Lower lobe of right lung (tissue), 2 donors: ENCODE results near the gene EPB41L3. TPM values are rescaled to one million over a fixed set of nuclear protein-coding genes. Genes with fewer than 3 reads are reported as not detected.
"Not testable (repeated sequence)": the region's sequence is repeated elsewhere in the genome, so short reads cannot be mapped to it uniquely, and the experiment has no call there.

Experiments used
- ATAC-seq, 2 donors: fragments of 200-7000 bp; cut with Tn5 transposase; one replicate each; pipeline ENCODE4 v1.9.1; 2020 to 2022; ENCODE audit warnings: mild to moderate bottlenecking in 2 of 2, moderate library complexity in 2 of 2
- DNase-seq: peaks from one replicate; pipeline ENCODE4 v3.0.0-alpha.2; 2020
- H3K27ac ChIP-seq: fragments of 200-600 bp; one replicate; pipeline ENCODE4 v1.8.0; 2022
- H3K27me3 ChIP-seq: fragments of 200-600 bp; one replicate; pipeline ENCODE4 v1.8.0; 2022; ENCODE audit warnings: low read depth
- H3K36me3 ChIP-seq: fragments of 200-600 bp; one replicate; pipeline ENCODE4 v1.8.0; 2022; ENCODE audit warnings: mild to moderate bottlenecking
- H3K4me1 ChIP-seq: fragments of 200-600 bp; one replicate; pipeline ENCODE4 v1.8.0; 2022
- H3K4me3 ChIP-seq: fragments of 200-600 bp; one replicate; pipeline ENCODE4 v1.8.0; 2022; ENCODE audit warnings: mild to moderate bottlenecking
- H3K9me3 ChIP-seq: fragments of 200-600 bp; one replicate; pipeline ENCODE4 v1.8.0; 2022
- CTCF ChIP-seq: fragments of 200-600 bp; IDR thresholded peaks from one replicate; pipeline ENCODE4 v1.8.0; 2022; ENCODE audit warnings: antibody characterized with exemption, mild to moderate bottlenecking
- intact Hi-C: fragments of 100-400 bp; cut with DNase I; formaldehyde crosslinking; loops from one replicate; pipeline ENCODE4 v1.11.0; 2022
- total RNA-seq: library from RNA; stranded (reverse); fragmentation: NEBNext Ultra II Directional; extraction: Animal tissue kit (Norgen Biotek cat#: 25700); gene quantifications from one replicate; pipeline ENCODE4 v1.2.1, GENCODE V29; 2021
- donor health status: DM: no; HTN: yes; CAD: no; lungs with severe emphysema.

Gene EPB41L3
- total RNA-seq, 1 donor from 2014 or later = 72.5 TPM

- intact Hi-C loops = no loop called here
- Histone ChIP-seq H3K27me3 (no peaks in the 10 kb centered on the region), H3K4me3 (no peak overlapping the region), H3K9me3 (no peaks in the 10 kb centered on the region), H3K36me3 (no peaks in the 10 kb centered on the region), H3K4me1 (no peaks in the 10 kb centered on the region), H3K27ac (no peak overlapping the region)
- TF ChIP-seq CTCF = no peak
- DNase-seq = no peak
- no peak for ATAC-seq
Measured at GRCh38 chr18:5490753-5491480, 52.9 kb downstream of the EPB41L3 start.

GRCh38 chr18:5488844-5489243 is 55.0 kb downstream of the EPB41L3 start:
- Histone ChIP-seq H3K27ac (no peak overlapping the region), H3K4me1 (no peaks in the 10 kb centered on the region), H3K27me3 (no peaks in the 10 kb centered on the region), H3K36me3 (no peaks in the 10 kb centered on the region), H3K4me3 (no peak overlapping the region), H3K9me3 (no peaks in the 10 kb centered on the region)
- intact Hi-C loops = no loop called here
- no peak for TF ChIP-seq CTCF
- ATAC-seq = no peak
- no peak for DNase-seq

- ATAC-seq, H3K36me3 ChIP-seq, H3K27me3 ChIP-seq, DNase-seq, H3K4me1 ChIP-seq, intact Hi-C loops, H3K27ac ChIP-seq, H3K9me3 ChIP-seq, H3K4me3 ChIP-seq: not testable (repeated sequence)
Measured at GRCh38 chr18:5488044-5488443, 55.8 kb downstream of the EPB41L3 start.

- Histone ChIP-seq H3K4me1 (no peaks in the 10 kb centered on the region), H3K36me3 (no peaks in the 10 kb centered on the region), H3K27ac (no peak overlapping the region), H3K27me3 (no peaks in the 10 kb centered on the region), H3K9me3 (no peaks in the 10 kb centered on the region), H3K4me3 (no peak overlapping the region)
- ATAC-seq (no peak), DNase-seq (no peak)
- no peak for TF ChIP-seq CTCF
- intact Hi-C loops = no loop called here
Measured at GRCh38 chr18:5484526-5484925, 59.3 kb downstream of the EPB41L3 start.

GRCh38 chr18:5481621-5482020 is 62.2 kb downstream of the EPB41L3 start:
- Histone ChIP-seq H3K27me3 (no peaks in the 10 kb centered on the region), H3K4me3 (no peak overlapping the region), H3K4me1 (no peaks in the 10 kb centered on the region), H3K9me3 (no peaks in the 10 kb centered on the region), H3K27ac (no peak overlapping the region), H3K36me3 (no peaks in the 10 kb centered on the region)
- no peak for TF ChIP-seq CTCF
- DNase-seq (no peak), ATAC-seq (no peak)
- intact Hi-C loops = no loop called here

GRCh38 chr18:5478261-5478660 is 65.5 kb downstream of the EPB41L3 start:
- ATAC-seq (no peak), DNase-seq (no peak)
- Histone ChIP-seq H3K36me3 (no peaks in the 10 kb centered on the region), H3K4me1 (no peaks in the 10 kb centered on the region), H3K9me3 (no peaks in the 10 kb centered on the region), H3K27ac (no peak overlapping the region), H3K27me3 (no peaks in the 10 kb centered on the region), H3K4me3 (no peak overlapping the region)
- no peak for TF ChIP-seq CTCF
- intact Hi-C loops = no loop called here
